ENCODE data around the gene SERINC3. TPM values are rescaled to one million over a fixed set of nuclear protein-coding genes. Genes with fewer than 3 reads are reported as not detected.

The SERINC3 gene
- total and polyA plus RNA-seq, 2 donors (not counting 3 experiments of a cell fraction or from before 2014, with no cell fraction given): 83.7 to 177 TPM

DNA sequence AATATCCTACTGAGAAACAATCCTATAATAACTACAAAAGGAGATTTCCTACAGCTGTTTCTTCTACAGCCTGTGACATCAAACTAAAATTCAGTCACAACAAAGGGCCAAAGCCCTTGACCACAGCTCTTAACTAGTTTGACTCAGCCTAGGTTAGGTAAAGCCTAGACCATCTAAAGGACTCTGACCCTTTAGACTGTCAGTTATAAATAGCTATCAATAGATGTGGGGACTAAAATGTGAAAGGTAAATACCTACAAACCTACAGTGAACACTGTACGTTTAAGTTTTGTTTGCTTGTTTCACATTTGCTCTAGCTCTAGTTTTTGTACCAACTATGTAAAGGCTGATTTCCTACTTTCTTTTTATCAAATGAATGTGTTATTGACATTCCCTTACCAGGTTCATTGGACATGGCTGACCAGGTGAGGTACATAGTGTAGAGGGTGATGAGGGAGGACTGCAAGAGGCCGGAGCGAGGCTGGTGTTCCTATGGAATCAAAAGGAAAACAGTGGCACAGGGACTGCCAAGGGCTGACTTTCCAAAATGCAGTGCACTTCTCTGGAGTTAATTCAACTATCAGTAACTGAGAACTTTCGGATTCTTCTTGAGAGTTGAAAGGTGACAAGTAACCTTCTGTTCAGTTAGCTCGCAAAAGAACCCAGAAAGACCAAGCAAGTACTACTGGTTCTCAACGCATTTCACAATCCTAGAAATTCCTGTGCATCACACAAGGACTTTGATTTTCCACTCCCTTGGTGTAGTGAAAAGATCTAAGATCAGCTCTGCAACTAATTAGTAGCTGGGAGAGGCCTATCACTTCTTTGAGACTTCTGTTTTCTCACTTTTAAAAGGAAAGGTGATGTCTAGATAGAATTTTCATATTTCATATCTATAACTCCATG lies 17.2 kb downstream of the SERINC3 start:
- Histone ChIP-seq H3K9me1 (replicated peaks; ENCODE audit: control insufficient read depth, extremely low read depth, insufficient read depth, low read length) (no peaks in the 10 kb centered on the region), H3K79me2 (ENCODE audit: control insufficient read depth, insufficient read depth, low read length) (no peaks in the 10 kb centered on the region), H3K27ac (ENCODE audit: insufficient read depth, low read depth, low read length) (no peak overlapping the region), H3K36me3 (ENCODE audit: control insufficient read depth in 2 of 2, extremely low read depth in 1 of 2, insufficient read depth in 2 of 2, low read length in 2 of 2) (peaks cover 25 to 29% of the 10 kb centered on the region in 2 experiments), H3K27me3 (ENCODE audit: control insufficient read depth in 2 of 2, insufficient read depth in 2 of 2, low read length in 2 of 2) (no peaks in the 10 kb centered on the region), H3K4me1 (ENCODE audit: control insufficient read depth, extremely low read depth, insufficient read depth, low read length) (no peaks in the 10 kb centered on the region), H3K4me3 (replicated peaks in 1 of 3; ENCODE audit: insufficient read depth in 1 of 3, low read depth in 1 of 3, low read length in 3 of 3) (no peak overlapping the region), H2AFZ (ENCODE audit: low read depth, low read length) (no peak overlapping the region), H4K20me1 (replicated peaks; ENCODE audit: control insufficient read depth, extremely low read depth, insufficient read depth, low read length) (no peaks in the 10 kb centered on the region), H3K9me3 (replicated peaks; ENCODE audit: control insufficient read depth, insufficient read depth, low read length) (no peaks in the 10 kb centered on the region), H3K9ac (replicated peaks; ENCODE audit: extremely low read depth, insufficient read depth, low read length) (no peak overlapping the region), H3K4me2 (ENCODE audit: insufficient read depth, low read length) (no peak overlapping the region)
- ChIA-PET CTCF (interaction anchor here (1.2 kb wide), 1 partner anchor 97 kb away, joined by 3 read pairs; no protein-coding TSS in a partner anchor), POLR2A (no interaction called here)
- TF ChIP-seq EZH2 (IDR thresholded peaks at IDR 0.05; ENCODE audit: borderline replicate concordance, low read depth, low read length, severe bottlenecking) (no peak), JUN (IDR thresholded peaks at IDR 0.05; ENCODE audit: borderline replicate concordance, insufficient read depth, insufficient read length, low read depth) (no peak), POLR2A (IDR thresholded peaks at IDR 0.05; ENCODE audit: low read depth, low read length) (no peak)
- TF ChIP-seq, protein P1, sequence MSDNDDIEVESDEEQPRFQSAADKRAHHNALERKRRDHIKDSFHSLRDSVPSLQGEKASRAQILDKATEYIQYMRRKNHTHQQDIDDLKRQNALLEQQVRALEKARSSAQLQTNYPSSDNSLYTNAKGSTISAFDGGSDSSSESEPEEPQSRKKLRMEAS (IDR thresholded peaks at IDR 0.05; ENCODE audit: insufficient read depth, insufficient read length): no peak
- no TSS peak for BruUV-seq (replicated peaks)
- intact Hi-C loops (cut with micrococcal nuclease): no loop called here
- DNase-seq (ENCODE audit: low read depth, low spot score) (no peak), FAIRE-seq (no peak)
- dilution Hi-C loops (cut with MboI; ENCODE audit: extremely low pct_ligation_motif_present, low sequenced_read_pairs): no loop called here

DNA sequence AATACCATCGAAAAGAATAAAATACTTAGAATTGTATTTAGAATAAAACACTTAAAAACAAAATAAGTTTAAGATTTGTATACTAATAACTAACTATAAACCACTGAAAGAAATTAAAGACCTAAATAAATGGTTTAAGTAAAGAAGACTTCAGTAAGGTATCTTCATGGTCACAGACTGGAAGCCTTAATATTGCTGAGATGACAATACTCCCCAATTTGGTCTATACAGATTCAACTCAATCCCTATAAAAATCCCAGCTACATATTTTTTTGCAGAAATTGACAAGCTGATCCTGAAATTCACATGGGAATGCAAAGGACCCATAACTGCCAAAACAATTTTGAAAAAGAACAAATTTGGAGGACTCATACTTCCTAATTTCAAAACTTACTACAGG lies 18.9 kb downstream of the SERINC3 start:
- Histone ChIP-seq H3K27me3 (ENCODE audit: control insufficient read depth in 2 of 2, insufficient read depth in 2 of 2, low read length in 2 of 2) (no peaks in the 10 kb centered on the region), H3K4me3 (replicated peaks in 1 of 3; ENCODE audit: insufficient read depth in 1 of 3, low read depth in 1 of 3, low read length in 3 of 3) (no peak overlapping the region), H3K9ac (replicated peaks; ENCODE audit: extremely low read depth, insufficient read depth, low read length) (no peak overlapping the region), H3K36me3 (ENCODE audit: control insufficient read depth in 2 of 2, extremely low read depth in 1 of 2, insufficient read depth in 2 of 2, low read length in 2 of 2) (peaks cover 25 to 29% of the 10 kb centered on the region in 2 experiments), H3K27ac (ENCODE audit: insufficient read depth, low read depth, low read length) (no peak overlapping the region), H3K4me2 (ENCODE audit: insufficient read depth, low read length) (no peak overlapping the region), H2AFZ (ENCODE audit: low read depth, low read length) (no peak overlapping the region), H4K20me1 (replicated peaks; ENCODE audit: control insufficient read depth, extremely low read depth, insufficient read depth, low read length) (no peaks in the 10 kb centered on the region), H3K79me2 (ENCODE audit: control insufficient read depth, insufficient read depth, low read length) (no peaks in the 10 kb centered on the region), H3K4me1 (ENCODE audit: control insufficient read depth, extremely low read depth, insufficient read depth, low read length) (no peaks in the 10 kb centered on the region), H3K9me1 (replicated peaks; ENCODE audit: control insufficient read depth, extremely low read depth, insufficient read depth, low read length) (no peaks in the 10 kb centered on the region), H3K9me3 (replicated peaks; ENCODE audit: control insufficient read depth, insufficient read depth, low read length) (no peaks in the 10 kb centered on the region)
- ChIA-PET POLR2A (no interaction called here), CTCF (interaction anchor here (0.7 to 1.5 kb wide), 5 partner anchors 15 to 180 kb away, joined by 3 to 6 read pairs (median 3); no protein-coding TSS in a partner anchor)
- dilution Hi-C loops (cut with MboI; ENCODE audit: extremely low pct_ligation_motif_present, low sequenced_read_pairs): no loop called here
- TF ChIP-seq JUN (IDR thresholded peaks at IDR 0.05; ENCODE audit: borderline replicate concordance, insufficient read depth, insufficient read length, low read depth) (no peak), POLR2A (IDR thresholded peaks at IDR 0.05; ENCODE audit: low read depth, low read length) (no peak), EZH2 (IDR thresholded peaks at IDR 0.05; ENCODE audit: borderline replicate concordance, low read depth, low read length, severe bottlenecking) (no peak), POLR2AphosphoS5 (IDR thresholded peaks at IDR 0.05; ENCODE audit: insufficient read depth, low read depth, low read length) (no peak), FOS (IDR thresholded peaks at IDR 0.05; ENCODE audit: borderline replicate concordance, insufficient read depth, low read length) (no peak), GATA2 (IDR thresholded peaks at IDR 0.05; ENCODE audit: insufficient read depth, insufficient read length, low read depth, low read length) (no peak), MYC (IDR thresholded peaks at IDR 0.05; ENCODE audit: low read depth, low read length) (no peak)
- TF ChIP-seq, protein P2, sequence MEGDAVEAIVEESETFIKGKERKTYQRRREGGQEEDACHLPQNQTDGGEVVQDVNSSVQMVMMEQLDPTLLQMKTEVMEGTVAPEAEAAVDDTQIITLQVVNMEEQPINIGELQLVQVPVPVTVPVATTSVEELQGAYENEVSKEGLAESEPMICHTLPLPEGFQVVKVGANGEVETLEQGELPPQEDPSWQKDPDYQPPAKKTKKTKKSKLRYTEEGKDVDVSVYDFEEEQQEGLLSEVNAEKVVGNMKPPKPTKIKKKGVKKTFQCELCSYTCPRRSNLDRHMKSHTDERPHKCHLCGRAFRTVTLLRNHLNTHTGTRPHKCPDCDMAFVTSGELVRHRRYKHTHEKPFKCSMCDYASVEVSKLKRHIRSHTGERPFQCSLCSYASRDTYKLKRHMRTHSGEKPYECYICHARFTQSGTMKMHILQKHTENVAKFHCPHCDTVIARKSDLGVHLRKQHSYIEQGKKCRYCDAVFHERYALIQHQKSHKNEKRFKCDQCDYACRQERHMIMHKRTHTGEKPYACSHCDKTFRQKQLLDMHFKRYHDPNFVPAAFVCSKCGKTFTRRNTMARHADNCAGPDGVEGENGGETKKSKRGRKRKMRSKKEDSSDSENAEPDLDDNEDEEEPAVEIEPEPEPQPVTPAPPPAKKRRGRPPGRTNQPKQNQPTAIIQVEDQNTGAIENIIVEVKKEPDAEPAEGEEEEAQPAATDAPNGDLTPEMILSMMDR (IDR thresholded peaks at IDR 0.05; ENCODE audit: extremely low read depth in 1 of 2, insufficient read depth in 1 of 2, low read depth in 1 of 2, low read length in 2 of 2): no peak
- TF ChIP-seq, protein P1 (IDR thresholded peaks at IDR 0.05; ENCODE audit: insufficient read depth, insufficient read length): no peak
- intact Hi-C loops (cut with micrococcal nuclease): no loop called here
- FAIRE-seq (no peak), DNase-seq (ENCODE audit: low read depth, low spot score) (no peak)
- no TSS peak for BruUV-seq (replicated peaks)

Measured in endothelial cell of umbilical vein (primary cell).